DOHH2 (cell line): ENCODE data around the gene AHCY.

Experiments used
- H3F3A ChIP-seq: fragments of 200-600 bp; sonication (generic), shearing (Covaris generic); 2 replicates; pipeline ENCODE4 v1.6.0; 2016; ENCODE audit warnings: antibody characterized with exemption, mild to moderate bottlenecking; ENCODE audit not compliant: control insufficient read depth, insufficient read depth
- H3K27ac ChIP-seq: fragments of 200-600 bp; sonication (generic); 2 replicates; pipeline ENCODE4 v1.5.1; 2014; ENCODE audit warnings: low read depth, mild to moderate bottlenecking, low read length, moderate library complexity
- H3K27me3 ChIP-seq: fragments of 200-600 bp; sonication (generic); 2 replicates; pipeline ENCODE4 v1.6.1; 2014; ENCODE audit warnings: mild to moderate bottlenecking, low read length, mixed read lengths; ENCODE audit not compliant: control insufficient read depth
- H3K36me3 ChIP-seq: fragments of 200-600 bp; sonication (generic); 2 replicates; pipeline ENCODE4 v1.6.1; 2014; ENCODE audit warnings: mild to moderate bottlenecking, low read length, moderate library complexity, mixed read lengths; ENCODE audit not compliant: control insufficient read depth
- H3K4me1 ChIP-seq: fragments of 200-600 bp; sonication (generic); 2 replicates; pipeline ENCODE4 v1.6.1; 2014; ENCODE audit warnings: mild to moderate bottlenecking, low read length, mixed read lengths; ENCODE audit not compliant: control insufficient read depth
- H3K4me2 ChIP-seq: fragments of 200-600 bp; sonication (generic); 2 replicates; pipeline ENCODE4 v1.6.0; 2014; ENCODE audit warnings: mild to moderate bottlenecking, low read length, moderate library complexity
- H3K4me3 ChIP-seq: fragments of 200-600 bp; sonication (generic); 2 replicates; pipeline ENCODE4 v1.5.1; 2014; ENCODE audit warnings: mild to moderate bottlenecking, low read length, mixed read lengths
- H3K79me2 ChIP-seq: fragments of 200-600 bp; sonication (generic); 2 replicates; pipeline ENCODE4 v1.6.1; 2014; ENCODE audit warnings: mild to moderate bottlenecking, low read length, mixed read lengths; ENCODE audit not compliant: control insufficient read depth
- H3K9me2 ChIP-seq: fragments of 200-600 bp; sonication (generic); replicated peaks from 2 replicates; pipeline ENCODE4 v1.6.1; 2014; ENCODE audit warnings: mild to moderate bottlenecking, low read length, mixed read lengths; ENCODE audit not compliant: control insufficient read depth
- H3K9me3 ChIP-seq: fragments of 200-600 bp; sonication (generic); 2 replicates; pipeline ENCODE4 v1.6.1; 2014; ENCODE audit warnings: antibody characterized with exemption, low read length, mixed read lengths; ENCODE audit not compliant: control insufficient read depth, insufficient read depth
- H4K20me1 ChIP-seq: fragments of 200-600 bp; sonication (generic); 2 replicates; pipeline ENCODE4 v1.6.0; 2014; ENCODE audit warnings: low read depth, mild to moderate bottlenecking, antibody characterized with exemption, low read length, moderate library complexity; ENCODE audit not compliant: control insufficient read depth, insufficient read depth
- EZH2phosphoT487 ChIP-seq: fragments of 200-600 bp; sonication (generic); IDR thresholded peaks from 2 replicates; pipeline ENCODE4 v1.6.1; 2017; ENCODE audit warnings: borderline replicate concordance, mild to moderate bottlenecking, antibody characterized with exemption, low read length, moderate library complexity, mixed read lengths
- TF ChIP-seq, protein P1 (sequence below): fragments of 200-600 bp; sonication (generic); IDR thresholded peaks from one replicate; pipeline ENCODE4 v1.5.1; 2014; ENCODE audit warnings: antibody characterized with exemption, mild to moderate bottlenecking, low read depth, low read length; ENCODE audit not compliant: poor library complexity, severe bottlenecking

Gene AHCY

DNA sequence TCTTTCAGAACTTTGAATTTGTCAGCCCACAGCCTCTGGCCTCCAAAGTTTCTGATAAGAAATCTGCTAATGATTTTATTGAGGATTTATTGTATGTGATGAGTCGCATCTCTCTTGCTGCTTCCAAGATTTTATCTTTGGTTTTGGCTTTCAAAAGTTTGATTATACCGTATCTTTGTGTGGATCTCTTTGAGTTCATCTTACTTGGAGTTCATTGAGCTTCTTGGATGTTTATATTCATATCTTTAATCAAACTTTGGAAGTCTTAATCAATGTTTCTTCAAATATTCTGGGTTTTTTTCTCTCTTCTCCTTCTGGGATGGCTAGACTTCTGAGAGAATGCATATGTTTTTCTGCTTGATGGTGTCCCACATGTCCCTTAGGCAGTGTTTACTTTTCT is 65.2 kb downstream of the AHCY start:
- Histone ChIP-seq H3K4me1 (peaks cover 32% of the 10 kb centered on the region), H3K27ac (no peak overlapping the region)

DNA sequence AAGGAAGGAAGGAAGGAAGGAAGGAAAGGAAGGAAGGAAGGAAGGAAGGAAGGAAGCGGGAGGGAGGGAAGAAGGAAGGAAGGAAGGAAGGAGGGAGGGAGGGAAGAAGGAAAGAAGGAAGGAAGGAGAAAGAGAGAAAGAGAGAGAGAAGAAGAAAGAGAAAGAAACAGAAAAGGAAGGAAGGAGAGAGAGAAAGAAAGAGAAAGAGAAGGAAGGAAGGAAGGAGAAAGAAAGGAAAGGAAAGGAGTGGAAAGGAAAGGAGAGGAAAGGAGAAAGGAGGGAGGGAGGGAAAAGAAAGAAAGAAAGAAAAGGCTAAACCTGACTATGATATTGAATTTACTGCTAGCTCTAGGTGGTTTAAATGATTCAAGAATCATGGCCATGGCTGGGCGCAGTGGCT is 67.3 kb downstream of the AHCY start:
- TF ChIP-seq, protein P1, sequence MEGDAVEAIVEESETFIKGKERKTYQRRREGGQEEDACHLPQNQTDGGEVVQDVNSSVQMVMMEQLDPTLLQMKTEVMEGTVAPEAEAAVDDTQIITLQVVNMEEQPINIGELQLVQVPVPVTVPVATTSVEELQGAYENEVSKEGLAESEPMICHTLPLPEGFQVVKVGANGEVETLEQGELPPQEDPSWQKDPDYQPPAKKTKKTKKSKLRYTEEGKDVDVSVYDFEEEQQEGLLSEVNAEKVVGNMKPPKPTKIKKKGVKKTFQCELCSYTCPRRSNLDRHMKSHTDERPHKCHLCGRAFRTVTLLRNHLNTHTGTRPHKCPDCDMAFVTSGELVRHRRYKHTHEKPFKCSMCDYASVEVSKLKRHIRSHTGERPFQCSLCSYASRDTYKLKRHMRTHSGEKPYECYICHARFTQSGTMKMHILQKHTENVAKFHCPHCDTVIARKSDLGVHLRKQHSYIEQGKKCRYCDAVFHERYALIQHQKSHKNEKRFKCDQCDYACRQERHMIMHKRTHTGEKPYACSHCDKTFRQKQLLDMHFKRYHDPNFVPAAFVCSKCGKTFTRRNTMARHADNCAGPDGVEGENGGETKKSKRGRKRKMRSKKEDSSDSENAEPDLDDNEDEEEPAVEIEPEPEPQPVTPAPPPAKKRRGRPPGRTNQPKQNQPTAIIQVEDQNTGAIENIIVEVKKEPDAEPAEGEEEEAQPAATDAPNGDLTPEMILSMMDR = no peak
- no peak for TF ChIP-seq EZH2phosphoT487
- H4K20me1 ChIP-seq = no peaks in the 10 kb centered on the region
- no peaks in the 10 kb centered on the region for H3K9me2 ChIP-seq
- no peak overlapping the region for H3K4me3 ChIP-seq
- peaks cover 14% of the 10 kb centered on the region for H3K4me1 ChIP-seq
- H3F3A ChIP-seq = peaks cover 3% of the 10 kb centered on the region; the same call in 1 of the 2 replicates
- no peak overlapping the region for H3K4me2 ChIP-seq
- H3K27ac ChIP-seq = no peak overlapping the region
- no peaks in the 10 kb centered on the region for H3K79me2 ChIP-seq
- no peaks in the 10 kb centered on the region for H3K36me3 ChIP-seq
- H3K27me3 ChIP-seq = no peaks in the 10 kb centered on the region
- peaks cover 9% of the 10 kb centered on the region; the same call in 1 of the 2 replicates for H3K9me3 ChIP-seq

More for the DNA sequence above, 65.2 kb downstream of the AHCY start:
- Histone ChIP-seq H3K4me3 (no peak overlapping the region), H3K9me3 (peaks cover 9% of the 10 kb centered on the region; the same call in 1 of the 2 replicates), H3F3A (peaks cover 11% of the 10 kb centered on the region), H3K9me2 (no peaks in the 10 kb centered on the region), H3K79me2 (no peaks in the 10 kb centered on the region), H3K4me2 (no peak overlapping the region), H3K36me3 (no peaks in the 10 kb centered on the region), H4K20me1 (no peaks in the 10 kb centered on the region), H3K27me3 (no peaks in the 10 kb centered on the region)
- TF ChIP-seq, protein P1 = no peak
- no peak for TF ChIP-seq EZH2phosphoT487

DNA sequence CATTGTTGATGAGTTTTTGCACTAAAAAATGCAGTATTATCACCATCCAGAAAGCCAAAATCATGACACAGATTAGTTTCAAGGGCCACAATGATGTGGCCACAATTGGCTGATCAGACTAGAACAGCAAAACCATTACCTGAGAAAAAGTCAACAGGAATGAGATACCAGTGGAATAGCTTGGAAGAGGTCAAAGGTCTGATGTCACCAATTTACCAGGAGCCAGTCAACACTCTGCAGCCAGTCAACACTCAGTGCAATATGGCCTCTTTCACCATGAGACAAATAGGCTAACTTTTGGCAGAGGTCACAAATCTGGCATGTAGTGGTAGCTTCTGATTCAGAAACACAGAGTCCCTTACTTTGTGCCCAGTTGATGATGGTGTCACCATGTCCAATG is 69.5 kb downstream of the AHCY start:
- Histone ChIP-seq H3K4me1 (no peaks in the 10 kb centered on the region), H3K4me3 (no peak overlapping the region), H3K9me3 (peaks cover 9% of the 10 kb centered on the region; the same call in 1 of the 2 replicates), H3K27me3 (no peaks in the 10 kb centered on the region), H3K79me2 (no peaks in the 10 kb centered on the region), H4K20me1 (no peaks in the 10 kb centered on the region), H3K4me2 (no peak overlapping the region), H3K36me3 (no peaks in the 10 kb centered on the region), H3K27ac (no peak overlapping the region), H3F3A (no peaks in the 10 kb centered on the region), H3K9me2 (no peaks in the 10 kb centered on the region)
- TF ChIP-seq, protein P1 = no peak
- no peak for TF ChIP-seq EZH2phosphoT487
